Esophagus squamous epithelium (tissue), 5 donors: ENCODE results near the gene NHEJ1. TPM values are rescaled to one million over a fixed set of nuclear protein-coding genes. Genes with fewer than 3 reads are reported as not detected.
A peak's percentile ranks its signal among the peaks of the same experiment; 100 is the strongest.

ENCODE experiments used
- DNase-seq: peaks from one replicate; lab custom pipeline; 2025; lab: John Stamatoyannopoulos, UW
- H3K27ac ChIP-seq, 4 donors: fragments of 200-600 bp; sonication (generic); one replicate each; pipeline ENCODE4 v1.5.1; 2016 to 2019; ENCODE audit warnings: mild to moderate bottlenecking in 1 of 4
- H3K27me3 ChIP-seq, 4 donors: fragments of 200-600 bp; sonication (generic); 1 replicate in 3 of 4; 2 replicates in 1 of 4; pipeline versions ENCODE4 v1.5.1 to v1.6.0; 2017 to 2021; ENCODE audit warnings: antibody characterized with exemption in 1 of 4
- H3K36me3 ChIP-seq, 3 donors: fragments of 200-600 bp; sonication (generic); one replicate each; pipeline ENCODE4 v1.5.1; 2016 to 2019
- H3K4me1 ChIP-seq, 3 donors: fragments of 200-600 bp; sonication (generic); one replicate each; pipeline ENCODE4 v1.5.1; 2017 to 2019
- H3K4me3 ChIP-seq, 4 donors: fragments of 200-600 bp; sonication (generic); 1 replicate in 3 of 4; 2 replicates in 1 of 4; pipeline ENCODE4 v1.5.1; 2016 to 2019; ENCODE audit warnings: mild to moderate bottlenecking in 2 of 4, moderate library complexity in 1 of 4
- H3K9me3 ChIP-seq, 3 donors: fragments of 200-600 bp; sonication (generic); one replicate each; pipeline ENCODE4 v1.5.1; 2016 to 2019
- POLR2A ChIP-seq, 4 donors: fragments of 450-650 bp; IDR thresholded peaks; one replicate each; pipeline ENCODE4 v1.6.1; 2017; ENCODE audit warnings: antibody characterized with exemption in 4 of 4, mild to moderate bottlenecking in 4 of 4, moderate library complexity in 3 of 4
- WGBS, 2 donors: methylation state at CpG; one replicate each; pipeline ENCODE4 v1.1.5; 2018; 5-methylcytosine and 5-hydroxymethylcytosine counted together
- intact Hi-C: fragments of 100-400 bp; cut with DNase I; formaldehyde crosslinking; loops from one replicate; pipeline ENCODE4 v1.15.0; 2022
- total RNA-seq, 4 donors: library from RNA; depleted of rRNA; stranded (reverse); fragments of >200 nt; gene quantifications; one replicate each; pipeline ENCODE4 v1.1.0, GENCODE V29; 2016
- TF ChIP-seq, protein P1 (sequence below), 6 experiments: fragments of 450-650 bp in 4 of 6; fragments of 200-600 bp in 2 of 6; sonication (generic) in 2 of 6; IDR thresholded peaks; one replicate each; pipeline ENCODE4 v1.5.1; 2016 to 2019; ENCODE audit warnings: antibody characterized with exemption in 6 of 6, mild to moderate bottlenecking in 4 of 6, moderate library complexity in 4 of 6
- donor health status: DM: yes; HTN: yes; CAD: no.

Gene NHEJ1, protein sequence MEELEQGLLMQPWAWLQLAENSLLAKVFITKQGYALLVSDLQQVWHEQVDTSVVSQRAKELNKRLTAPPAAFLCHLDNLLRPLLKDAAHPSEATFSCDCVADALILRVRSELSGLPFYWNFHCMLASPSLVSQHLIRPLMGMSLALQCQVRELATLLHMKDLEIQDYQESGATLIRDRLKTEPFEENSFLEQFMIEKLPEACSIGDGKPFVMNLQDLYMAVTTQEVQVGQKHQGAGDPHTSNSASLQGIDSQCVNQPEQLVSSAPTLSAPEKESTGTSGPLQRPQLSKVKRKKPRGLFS
- total RNA-seq = 10 to 100 TPM in 2 of 4 donors, 1 to 10 TPM in 2; 6.3 to 14.3 (median 9.7) TPM

DNA sequence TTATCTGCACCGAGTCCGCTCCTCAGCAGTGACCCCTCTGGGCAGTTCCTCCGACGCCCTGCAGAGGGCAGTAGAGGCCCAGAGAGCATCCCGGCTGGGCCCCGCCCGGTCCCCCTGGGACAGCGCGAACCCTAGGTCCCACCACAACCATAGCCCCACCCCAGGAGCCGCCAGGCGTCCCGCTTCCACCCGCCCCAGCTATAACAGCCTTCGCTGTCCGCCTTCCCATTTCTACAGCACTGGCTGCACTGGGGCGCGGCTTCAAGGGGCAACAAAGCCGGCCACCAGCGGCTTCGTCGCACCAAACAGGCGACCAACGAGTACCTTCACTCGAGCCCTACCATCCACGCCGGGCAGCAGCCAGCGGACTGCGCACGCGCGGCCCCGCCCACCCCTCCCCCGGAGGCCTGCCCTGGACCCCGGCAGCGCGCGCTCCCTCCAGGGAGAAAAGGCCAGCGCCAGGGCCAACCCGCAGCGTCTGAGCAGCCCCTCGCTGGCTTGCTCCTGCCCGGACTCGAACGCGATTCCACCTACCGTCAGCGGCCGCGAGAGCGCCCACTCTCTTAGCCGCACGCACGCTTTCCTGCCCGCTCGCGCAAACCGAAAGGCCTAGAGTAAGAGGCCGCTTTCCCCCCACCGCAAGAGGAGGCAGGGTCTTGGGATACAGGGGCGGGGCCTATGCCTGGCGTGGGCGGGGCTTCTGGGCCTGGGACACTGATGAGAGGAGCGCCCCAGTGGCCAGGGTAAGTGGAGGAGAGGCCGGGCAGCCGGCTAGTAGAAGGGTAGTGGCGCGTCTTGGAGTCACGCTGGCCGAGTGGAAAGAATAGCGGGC, at the start of gene NHEJ1:
NHEJ1 (minus strand) TSS at position 630 of the 832 bp plus-strand sequence. CDS start 2,453 bp downstream, outside the sequence.
- H3K9me3 ChIP-seq = no peaks in the 10 kb centered on the region
- H3K36me3 ChIP-seq = peaks cover 0 to 28% (median 0%) of the 10 kb centered on the region in 3 donors
- peak in 1 of 4 donors; percentile 64 for TF ChIP-seq POLR2A (IDR thresholded peaks at IDR 0.05)
- TF ChIP-seq, protein P1, sequence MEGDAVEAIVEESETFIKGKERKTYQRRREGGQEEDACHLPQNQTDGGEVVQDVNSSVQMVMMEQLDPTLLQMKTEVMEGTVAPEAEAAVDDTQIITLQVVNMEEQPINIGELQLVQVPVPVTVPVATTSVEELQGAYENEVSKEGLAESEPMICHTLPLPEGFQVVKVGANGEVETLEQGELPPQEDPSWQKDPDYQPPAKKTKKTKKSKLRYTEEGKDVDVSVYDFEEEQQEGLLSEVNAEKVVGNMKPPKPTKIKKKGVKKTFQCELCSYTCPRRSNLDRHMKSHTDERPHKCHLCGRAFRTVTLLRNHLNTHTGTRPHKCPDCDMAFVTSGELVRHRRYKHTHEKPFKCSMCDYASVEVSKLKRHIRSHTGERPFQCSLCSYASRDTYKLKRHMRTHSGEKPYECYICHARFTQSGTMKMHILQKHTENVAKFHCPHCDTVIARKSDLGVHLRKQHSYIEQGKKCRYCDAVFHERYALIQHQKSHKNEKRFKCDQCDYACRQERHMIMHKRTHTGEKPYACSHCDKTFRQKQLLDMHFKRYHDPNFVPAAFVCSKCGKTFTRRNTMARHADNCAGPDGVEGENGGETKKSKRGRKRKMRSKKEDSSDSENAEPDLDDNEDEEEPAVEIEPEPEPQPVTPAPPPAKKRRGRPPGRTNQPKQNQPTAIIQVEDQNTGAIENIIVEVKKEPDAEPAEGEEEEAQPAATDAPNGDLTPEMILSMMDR (IDR thresholded peaks at IDR 0.05) = peak; percentile 98 to 99 (median 98)
- peak within 1 kb of the TSS; percentile 59 to 88 (median 84) for H3K4me3 ChIP-seq
- intact Hi-C loops = loop anchor here (5.0 to 10.0 kb wide), 2 partner anchors 54 to 137 kb away; partner anchors contain the start of gene ABCB6
- peaks cover 4 to 17% (median 5%) of the 10 kb centered on the region in 3 donors for H3K4me1 ChIP-seq
- no peaks in the 10 kb centered on the region for H3K27me3 ChIP-seq
- 0% methylated on average over 6 to 10 of the region's 70 CpGs for WGBS, 2 donors
- DNase-seq = peak; percentile 77
- peak within 1 kb of the TSS; percentile 87 to 98 (median 97) for H3K27ac ChIP-seq

DNA sequence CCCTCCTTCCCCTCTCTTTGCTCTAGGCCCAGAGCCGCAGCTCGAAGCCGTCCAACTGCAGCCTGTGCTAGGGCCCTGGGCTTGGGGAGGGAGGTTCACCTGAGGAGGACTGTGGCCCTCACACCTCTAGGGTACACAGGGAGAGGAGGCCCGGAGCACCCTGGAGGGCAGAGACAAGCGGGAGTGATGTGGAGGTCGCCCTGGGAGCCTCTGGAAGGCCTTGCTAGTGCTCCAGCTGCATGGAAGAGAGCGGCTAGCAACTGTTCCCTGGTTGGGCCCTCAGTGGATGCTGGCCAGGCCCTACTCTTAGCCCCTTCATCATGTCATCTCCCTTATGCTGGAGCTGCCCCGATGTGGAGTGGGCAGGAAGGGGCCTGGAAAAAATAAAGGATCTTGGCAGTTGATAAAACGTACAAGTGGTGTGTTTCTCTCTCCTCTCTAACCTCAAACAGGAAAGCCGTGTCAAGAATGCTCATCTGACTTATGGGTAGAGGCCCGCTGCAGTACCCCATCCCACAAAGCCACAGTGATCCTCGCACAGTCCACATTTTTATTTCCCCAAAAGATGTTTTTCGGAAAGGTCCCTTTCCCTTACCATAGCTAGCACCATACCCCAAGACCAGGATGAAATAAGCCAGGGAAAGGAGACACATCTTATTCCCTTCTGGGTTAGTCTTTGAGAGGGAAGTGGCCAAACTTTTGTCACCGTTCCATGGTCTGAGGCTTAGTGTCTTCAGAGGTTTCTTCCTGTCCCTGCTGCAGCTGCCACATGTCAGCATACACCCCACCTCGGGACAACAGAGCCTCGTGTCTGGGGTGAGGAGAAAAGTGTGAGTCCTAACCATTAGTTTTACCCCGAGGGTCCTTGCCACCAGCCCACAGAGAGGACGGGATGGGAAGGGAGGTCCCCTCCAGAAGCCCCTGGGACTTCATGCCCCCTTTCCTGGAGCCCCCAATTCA, 48.9 kb upstream of the NHEJ1 start:
- Histone ChIP-seq H3K27ac (peak overlapping the region in 2 of 4 donors; percentile 21 to 97), H3K4me1 (peaks cover 12 to 34% (median 14%) of the 10 kb centered on the region in 3 donors), H3K9me3 (no peaks in the 10 kb centered on the region), H3K4me3 (no peak overlapping the region), H3K27me3 (no peaks in the 10 kb centered on the region), H3K36me3 (peaks cover 26 to 65% (median 29%) of the 10 kb centered on the region in 3 donors)
- no peak for TF ChIP-seq POLR2A (IDR thresholded peaks at IDR 0.05)
- TF ChIP-seq, protein P1 (IDR thresholded peaks at IDR 0.05) = no peak
- intact Hi-C loops = loop anchor here (10.0 kb wide), 1 partner anchor 45 kb away; the partner anchor contains the start of gene NHEJ1
- 71 to 79% methylated on average over 8 to 15 of the region's 18 CpGs for WGBS, 2 donors
- DNase-seq = no peak

DNA sequence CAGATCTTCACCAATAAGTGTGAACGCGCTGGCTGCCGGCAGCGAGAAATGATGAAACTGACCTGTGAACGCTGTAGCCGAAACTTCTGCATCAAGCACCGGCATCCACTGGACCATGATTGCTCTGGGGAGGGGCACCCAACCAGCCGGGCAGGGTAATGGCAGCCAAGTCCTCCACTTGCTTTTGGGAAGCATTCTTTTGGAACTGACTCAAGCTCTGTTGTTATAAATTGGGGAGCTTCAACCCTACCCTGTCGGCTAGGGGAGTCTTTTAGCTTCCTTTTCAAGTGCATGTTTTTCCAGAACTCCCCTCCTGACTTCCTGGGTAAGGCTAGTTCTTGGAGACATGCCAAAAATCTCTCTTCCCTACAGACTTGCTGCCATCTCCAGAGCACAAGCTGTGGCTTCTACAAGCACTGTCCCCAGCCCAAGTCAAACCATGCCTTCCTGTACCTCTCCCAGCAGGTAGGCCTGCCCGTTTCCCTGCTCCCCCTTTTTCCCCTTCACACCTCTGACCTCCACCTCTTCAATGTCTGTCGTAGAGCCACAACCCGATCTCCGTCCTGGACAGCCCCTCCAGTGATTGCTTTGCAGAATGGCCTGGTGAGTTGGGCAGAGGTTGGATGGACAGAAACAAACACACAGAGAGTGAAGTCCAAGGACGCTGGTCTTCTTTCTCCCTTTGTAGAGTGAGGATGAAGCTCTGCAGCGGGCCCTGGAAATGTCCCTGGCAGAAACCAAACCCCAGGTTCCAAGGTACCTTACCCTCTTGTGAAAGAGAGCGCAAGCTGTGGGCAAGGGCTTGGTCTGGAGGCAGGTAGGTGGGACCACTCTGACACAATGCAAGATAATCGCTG, 47.5 kb upstream of the NHEJ1 start:
- H3K4me1 ChIP-seq = peaks cover 12 to 34% (median 14%) of the 10 kb centered on the region in 3 donors
- 54 to 62% methylated on average over 15 to 16 of the region's 17 CpGs for WGBS, 2 donors
- intact Hi-C loops = no loop called here
- no peaks in the 10 kb centered on the region for H3K9me3 ChIP-seq
- no peak for DNase-seq
- TF ChIP-seq POLR2A (IDR thresholded peaks at IDR 0.05) = no peak
- TF ChIP-seq, protein P1 (IDR thresholded peaks at IDR 0.05) = no peak
- peak overlapping the region; percentile 93 to 99 (median 97) for H3K27ac ChIP-seq
- H3K36me3 ChIP-seq = peaks cover 15 to 50% (median 24%) of the 10 kb centered on the region in 3 donors
- H3K27me3 ChIP-seq = no peaks in the 10 kb centered on the region
- peak overlapping the region; percentile 70 to 83 (median 73) for H3K4me3 ChIP-seq
